ENCODE results near the gene IRGC.
"Not testable (repeated sequence)": the region's sequence is repeated elsewhere in the genome, so short reads cannot be mapped to it uniquely, and the experiment has no call there.

IRGC gene, protein sequence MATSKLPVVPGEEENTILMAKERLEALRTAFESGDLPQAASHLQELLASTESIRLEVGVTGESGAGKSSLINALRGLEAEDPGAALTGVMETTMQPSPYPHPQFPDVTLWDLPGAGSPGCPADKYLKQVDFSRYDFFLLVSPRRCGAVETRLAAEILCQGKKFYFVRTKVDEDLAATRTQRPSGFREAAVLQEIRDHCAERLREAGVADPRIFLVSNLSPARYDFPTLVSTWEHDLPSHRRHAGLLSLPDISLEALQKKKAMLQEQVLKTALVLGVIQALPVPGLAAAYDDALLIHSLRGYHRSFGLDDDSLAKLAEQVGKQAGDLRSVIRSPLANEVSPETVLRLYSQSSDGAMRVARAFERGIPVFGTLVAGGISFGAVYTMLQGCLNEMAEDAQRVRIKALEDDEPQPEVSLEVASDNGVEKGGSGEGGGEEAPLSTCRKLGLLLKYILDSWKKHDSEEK

DNA sequence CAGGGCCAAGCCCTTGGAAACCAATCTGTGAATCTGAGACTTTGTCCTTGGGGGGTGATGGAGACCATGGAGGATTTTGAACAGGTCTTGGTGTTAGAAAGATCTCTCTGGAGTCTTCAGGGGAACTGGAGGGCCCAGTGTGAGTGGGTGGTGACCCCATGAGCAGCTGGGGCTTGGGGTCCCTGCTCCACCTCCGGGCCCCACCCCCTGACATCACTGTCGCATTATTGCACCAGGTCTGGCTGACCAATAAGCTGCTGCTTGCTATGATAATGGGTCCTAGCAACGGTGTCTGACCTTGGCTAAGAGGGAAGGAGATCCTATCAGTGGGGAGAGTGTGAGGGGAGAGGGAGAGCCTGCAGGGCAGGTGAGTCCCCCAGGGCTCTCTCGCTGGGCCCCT, at the start of gene IRGC:
Gene IRGC, plus strand, starts transcription at position 301 of the 400 bp plus-strand sequence. CDS start 2,483 bp downstream, outside the sequence.
- DNase-seq (ENCODE audit: low read depth) = no peak

DNA sequence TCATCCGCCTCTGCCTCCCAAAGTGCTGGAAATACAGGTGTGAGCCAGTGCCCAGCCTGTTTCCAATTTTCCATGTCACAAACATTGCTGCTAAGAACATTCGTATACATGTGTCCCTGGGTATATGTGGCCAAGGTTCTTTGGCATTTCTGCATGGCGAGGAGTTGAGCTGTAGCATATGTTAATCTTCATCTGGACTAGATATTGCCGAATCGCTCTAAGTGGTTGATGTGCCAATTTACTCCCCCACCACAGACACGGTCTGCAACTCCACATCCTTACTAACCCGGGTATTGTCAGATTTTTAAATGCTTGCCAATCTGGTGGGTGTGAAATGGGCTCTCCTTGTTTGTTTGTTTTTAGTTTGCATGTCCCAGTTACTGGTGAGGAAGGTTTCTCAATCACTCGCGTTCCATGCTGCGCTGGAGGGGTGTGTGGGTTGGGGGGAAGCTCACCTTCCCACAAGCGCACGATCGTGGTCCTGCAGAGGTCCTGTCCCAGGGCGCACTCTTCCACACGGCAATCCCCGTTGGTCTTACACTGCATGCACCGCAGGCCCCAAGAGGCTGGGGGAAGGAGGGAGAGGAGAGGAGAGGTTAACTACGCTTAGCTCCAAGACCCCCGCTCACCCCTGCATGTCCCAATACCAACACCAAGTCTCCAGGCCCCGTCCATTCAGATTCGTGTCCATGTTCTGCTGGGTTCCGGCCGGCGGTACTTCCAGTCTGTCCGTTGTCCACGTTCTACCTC, 48.6 kb upstream of the IRGC start:
- no peak for DNase-seq (ENCODE audit: low read depth)

GRCh38 chr19:43667876-43668405, 47.9 kb upstream of the IRGC start:
- DNase-seq (ENCODE audit: low read depth) = no peak

GRCh38 chr19:43668406-43669109, 47.3 kb upstream of the IRGC start:
- DNase-seq (ENCODE audit: low read depth) = peak; percentile 100

DNA sequence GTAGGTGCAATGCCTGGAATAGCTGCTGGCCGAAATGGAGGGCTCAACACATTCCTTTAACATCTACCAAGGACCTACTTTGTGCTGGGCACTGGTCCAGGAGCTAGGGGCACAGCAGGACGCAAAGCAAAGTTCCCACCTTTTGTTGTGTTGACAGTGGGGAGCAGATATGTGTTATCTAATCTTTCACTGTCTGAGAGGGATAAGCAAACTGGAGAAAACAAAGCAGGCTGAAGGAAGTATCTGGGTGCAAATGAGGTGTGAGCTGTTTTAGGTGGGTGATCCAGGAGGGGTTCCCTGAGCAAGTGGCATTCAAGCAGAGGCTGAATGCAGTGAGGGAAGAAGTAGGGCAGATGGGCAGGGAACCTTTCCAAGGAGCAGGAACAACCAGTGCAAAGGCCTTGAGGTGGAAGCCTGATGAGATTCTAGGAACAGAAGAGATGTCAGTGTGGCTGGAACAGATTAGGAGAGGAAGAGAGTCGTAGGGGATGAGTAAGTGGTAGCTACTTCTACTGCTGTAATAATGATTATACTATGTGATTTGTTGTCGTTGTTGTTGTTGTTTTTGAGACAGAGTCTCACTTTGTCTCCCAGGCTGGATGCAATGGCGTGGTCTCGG, 43.7 kb upstream of the IRGC start:
- DNase-seq (ENCODE audit: low read depth) = no peak

GRCh38 chr19:43673637-43674036, 42.2 kb upstream of the IRGC start:
- DNase-seq (ENCODE audit: low read depth) = no peak

DNA sequence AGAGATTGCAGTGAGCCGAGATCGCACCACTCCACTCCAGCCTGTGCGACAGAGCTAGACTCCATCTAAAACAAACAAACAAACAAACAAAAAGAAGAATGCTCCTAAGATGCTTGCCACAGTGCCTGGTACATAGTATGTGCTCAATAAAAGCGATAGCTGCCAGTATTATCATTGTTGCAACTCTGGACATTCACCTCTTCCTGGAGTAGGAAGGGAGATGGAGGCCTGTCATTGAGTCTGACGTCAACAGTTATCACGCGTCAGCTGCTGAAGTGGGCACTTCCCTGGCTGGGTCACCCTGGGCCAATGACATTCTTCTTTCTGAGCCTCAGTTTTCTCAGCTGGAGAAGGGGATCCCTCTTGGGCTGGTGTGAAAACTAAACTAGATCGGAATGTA, 41.7 kb upstream of the IRGC start:
- DNase-seq (ENCODE audit: low read depth) = no peak

DNA sequence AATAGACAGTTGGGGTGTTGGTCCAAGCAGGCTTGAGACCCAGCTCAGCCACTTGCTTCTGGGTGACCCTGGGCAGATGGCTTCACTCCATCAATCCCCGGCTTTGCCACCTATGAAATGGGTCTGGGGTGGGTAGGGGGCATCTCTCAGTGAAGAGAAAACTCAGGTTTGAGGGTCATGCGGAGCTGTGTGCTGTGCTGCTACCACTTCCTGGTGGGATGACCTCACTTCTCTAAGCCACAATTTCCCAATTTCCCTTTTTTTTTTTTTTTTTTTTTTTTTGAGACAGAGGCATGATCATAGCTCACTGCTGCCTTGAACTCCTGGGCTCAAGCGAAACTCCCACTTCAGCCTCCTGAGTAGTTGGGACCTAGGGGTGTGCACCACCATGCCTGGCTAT, 41.3 kb upstream of the IRGC start:
- no peak for DNase-seq (ENCODE audit: low read depth)

DNA sequence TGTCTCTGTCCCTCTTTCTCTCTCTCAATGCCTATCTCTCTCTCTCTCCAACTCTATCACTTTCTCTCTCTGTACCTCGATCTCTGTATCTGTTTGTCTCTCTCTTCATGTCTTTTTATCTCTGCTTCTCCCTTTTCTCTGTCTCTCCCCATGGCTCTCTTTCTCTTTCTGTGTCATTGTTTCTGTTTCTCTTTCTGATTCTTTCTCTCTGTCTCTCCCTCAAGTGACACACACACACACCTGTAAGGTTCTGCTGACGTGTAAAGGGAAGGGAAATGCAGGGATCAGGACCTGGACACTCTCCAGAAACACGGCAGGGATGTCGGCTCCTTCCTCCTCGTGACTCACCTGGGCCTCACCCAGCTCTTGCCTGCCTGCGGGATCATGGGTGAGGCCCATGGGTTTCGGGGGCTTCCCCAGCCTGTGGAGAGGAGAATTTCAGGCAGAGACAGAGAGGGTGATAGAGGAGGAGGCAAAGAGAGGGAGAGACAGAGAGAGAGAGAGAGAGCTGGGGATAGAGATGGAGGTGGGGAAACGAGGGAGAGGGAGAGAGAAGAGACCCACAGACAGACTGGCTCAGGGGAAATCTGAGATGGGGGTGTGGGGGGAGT, 40.5 kb upstream of the IRGC start:
- DNase-seq (ENCODE audit: low read depth) = no peak

GRCh38 chr19:43675906-43676305, 40.0 kb upstream of the IRGC start:
- no peak for DNase-seq (ENCODE audit: low read depth)

DNA sequence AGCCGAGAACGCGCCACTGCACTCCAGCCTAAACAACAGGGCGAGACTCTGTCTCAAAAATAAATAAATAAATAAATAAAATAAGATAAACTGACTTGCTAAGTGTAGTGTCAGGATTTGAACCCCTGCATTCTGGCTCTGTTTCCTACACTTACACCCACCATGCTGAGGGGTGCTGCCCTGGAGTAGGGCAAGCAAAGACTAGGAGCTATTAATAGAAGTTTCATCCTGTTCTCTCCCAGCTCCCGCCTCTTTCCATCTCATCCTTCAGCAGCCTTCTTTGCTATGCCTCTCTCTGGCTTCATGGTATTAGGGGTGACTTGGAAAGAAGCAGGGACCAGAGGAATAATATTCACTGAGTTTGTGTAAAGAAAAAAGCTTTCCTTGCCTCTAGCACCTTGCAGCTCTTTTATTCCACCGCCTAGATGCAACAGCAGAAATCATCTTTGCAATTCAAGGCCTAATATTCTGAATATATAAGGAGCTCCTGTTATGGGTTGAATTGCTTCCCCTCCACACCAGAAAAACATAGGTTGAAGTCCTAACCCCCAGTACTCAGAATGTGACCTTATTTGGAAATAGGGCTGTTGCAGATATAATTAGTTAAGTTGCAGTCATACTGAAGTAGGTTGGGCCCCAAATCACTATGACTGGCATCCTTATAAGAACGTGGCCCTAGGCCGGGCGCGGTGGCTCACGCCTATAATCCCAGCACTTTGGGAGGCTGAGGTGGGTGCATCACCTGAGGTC, 37.2 kb upstream of the IRGC start:
- no peak for DNase-seq (ENCODE audit: low read depth)

- DNase-seq (ENCODE audit: low read depth) = no peak
Observed at GRCh38 chr19:43681821-43682220, 34.1 kb upstream of the IRGC start.

DNA sequence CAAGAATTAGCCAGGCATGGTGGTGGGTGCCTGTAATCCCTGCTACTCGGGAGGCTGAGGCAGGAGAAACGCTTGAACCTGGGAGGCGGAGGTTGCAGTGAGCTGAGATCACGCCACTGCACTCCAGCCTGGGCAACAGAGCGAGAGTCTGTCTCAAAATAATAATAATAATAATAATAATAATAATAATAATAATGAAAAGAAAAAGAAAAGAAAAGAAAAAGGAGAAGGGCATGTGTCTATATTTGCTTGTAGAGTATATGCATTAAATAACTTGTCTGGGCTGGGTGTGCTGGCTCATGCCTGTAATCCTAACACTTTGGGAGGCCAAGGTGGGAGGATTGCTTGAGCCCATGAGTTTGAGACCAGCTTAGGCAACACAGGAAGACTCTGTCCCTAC, 33.6 kb upstream of the IRGC start:
- DNase-seq (ENCODE audit: low read depth) = not testable (repeated sequence)

GRCh38 chr19:43682824-43683661, 32.8 kb upstream of the IRGC start:
- DNase-seq (ENCODE audit: low read depth) = no peak

GRCh38 chr19:43683905-43684304, 32.0 kb upstream of the IRGC start:
- DNase-seq (ENCODE audit: low read depth) = no peak

DNA sequence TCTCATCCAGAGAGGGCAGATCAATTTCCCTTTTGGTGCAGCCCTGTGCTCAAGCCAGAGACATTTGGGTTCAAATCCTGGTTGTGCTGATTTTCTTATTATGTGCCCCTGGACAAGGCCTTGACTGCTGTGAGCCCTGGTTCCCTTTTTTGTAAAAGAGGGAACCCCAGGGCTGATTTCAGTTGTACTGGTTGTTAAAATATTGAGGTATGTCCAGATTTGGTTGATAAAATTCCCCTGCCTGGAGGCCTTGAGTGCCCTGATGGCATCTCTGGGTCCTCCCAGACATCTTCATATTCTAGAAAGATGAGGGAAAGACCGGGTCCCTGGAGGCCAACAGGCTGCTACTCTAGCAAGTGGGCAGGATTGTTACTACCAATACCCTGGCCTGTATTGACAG, 31.6 kb upstream of the IRGC start:
- DNase-seq (ENCODE audit: low read depth) = no peak

DNA sequence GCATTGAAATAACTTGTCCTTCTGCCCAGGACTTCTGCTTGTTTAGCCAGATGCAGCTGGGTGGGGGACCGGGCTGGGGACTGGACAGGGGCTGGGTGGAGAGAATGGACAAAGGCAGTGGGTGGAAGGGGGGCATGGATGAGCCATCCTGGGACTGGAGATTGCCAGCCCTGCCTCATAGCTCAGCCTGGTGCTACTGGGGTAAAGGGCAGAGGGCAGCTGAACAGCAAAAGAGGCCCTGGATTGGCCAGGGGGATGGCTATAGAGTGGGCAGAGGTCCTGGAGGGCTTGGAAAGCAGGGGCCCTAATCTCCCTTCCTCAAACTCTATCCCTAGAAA, 28.2 kb upstream of the IRGC start:
- no peak for DNase-seq (ENCODE audit: low read depth)

GRCh38 chr19:43688059-43688701, 27.7 kb upstream of the IRGC start:
- no peak for DNase-seq (ENCODE audit: low read depth)

GRCh38 chr19:43690444-43690843, 25.4 kb upstream of the IRGC start:
- no peak for DNase-seq (ENCODE audit: low read depth)

DNA sequence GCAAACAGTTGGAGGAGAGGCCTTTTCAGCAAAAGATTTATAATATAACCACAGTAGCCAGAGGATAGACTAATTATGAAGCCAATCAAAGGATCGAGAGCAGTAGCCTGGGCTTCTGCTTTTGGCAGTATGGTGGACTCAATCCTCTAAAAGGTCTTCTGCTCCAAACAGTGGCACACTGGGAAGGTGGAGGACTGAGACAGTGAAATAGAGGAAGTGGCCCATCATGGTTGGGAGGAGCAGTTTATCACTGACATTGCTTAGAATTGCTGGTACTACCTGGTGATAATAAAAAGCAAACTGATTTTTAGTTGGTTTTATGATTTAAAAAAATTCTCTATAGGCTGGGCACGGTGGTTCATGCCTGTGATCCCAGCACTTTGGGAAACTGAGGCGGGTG, 25.0 kb upstream of the IRGC start:
- DNase-seq (ENCODE audit: low read depth) = no peak
